ENCODE results near the gene LBR. TPM values are rescaled to one million over a fixed set of nuclear protein-coding genes. Genes with fewer than 3 reads are reported as not detected.
A peak's percentile ranks its signal among the peaks of the same experiment; 100 is the strongest.

The LBR gene
- total RNA-seq, 4 donors from 2014 or later, result 33.1 to 46.7 (median 36.8) TPM

GRCh38 chr1:225428881-225429455, 1.1 kb upstream of the LBR start:
- Histone ChIP-seq H3K4me1 (peaks cover 11 to 27% of the 10 kb centered on the region in 2 donors), H3K36me3 (no peaks in the 10 kb centered on the region), H3K27ac (peak overlapping the region; percentile 64 to 88 (median 80)), H3K27me3 (no peaks in the 10 kb centered on the region), H3K4me3 (replicated peaks in 1 of 3) (peak overlapping the region in 2 of 3 donors; percentile 21 to 88), H3K9me3 (no peaks in the 10 kb centered on the region)
- WGBS, 2 donors, result 22 to 28% methylated on average over 7 of the region's 7 CpGs
- intact Hi-C loops (cut with DNase I), result no loop called here
- no peak for TF ChIP-seq CTCF (IDR thresholded peaks at IDR 0.05)
- TF ChIP-seq POLR2A (IDR thresholded peaks at IDR 0.05), result no peak
- DNase-seq, result no peak

- H3K27ac ChIP-seq, result peak overlapping the region; percentile 64 to 88 (median 80)
- WGBS, 2 donors, result 0 to 1% methylated on average over 38 to 43 of the region's 81 CpGs
- H3K27me3 ChIP-seq, result no peaks in the 10 kb centered on the region
- intact Hi-C loops (cut with DNase I), result no loop called here
- H3K9me3 ChIP-seq, result no peaks in the 10 kb centered on the region
- no peak for TF ChIP-seq CTCF (IDR thresholded peaks at IDR 0.05)
- peak in 1 of 2 donors; percentile 91 for TF ChIP-seq POLR2A (IDR thresholded peaks at IDR 0.05)
- peak; percentile 90 to 92 for DNase-seq
- peaks cover 11 to 27% of the 10 kb centered on the region in 2 donors for H3K4me1 ChIP-seq
- H3K36me3 ChIP-seq, result no peaks in the 10 kb centered on the region
- H3K4me3 ChIP-seq (replicated peaks in 1 of 3), result peak overlapping the region; percentile 21 to 98 (median 88)
Observed at GRCh38 chr1:225428068-225428880, 436 bp upstream of the LBR start.

GRCh38 chr1:225426395-225427234, 1.2 kb downstream of the LBR start:
- Histone ChIP-seq H3K4me1 (peaks cover 11 to 27% of the 10 kb centered on the region in 2 donors), H3K27me3 (no peaks in the 10 kb centered on the region), H3K9me3 (no peaks in the 10 kb centered on the region), H3K4me3 (replicated peaks in 1 of 3) (peak overlapping the region; percentile 88 to 98 (median 96)), H3K27ac (peak overlapping the region in 2 of 3 donors; percentile 80 to 84), H3K36me3 (peaks cover 0 to 5% of the 10 kb centered on the region in 2 donors)
- TF ChIP-seq POLR2A (IDR thresholded peaks at IDR 0.05), result peak in 1 of 2 donors; percentile 17
- TF ChIP-seq CTCF (IDR thresholded peaks at IDR 0.05), result no peak
- peak; percentile 57 to 63 for DNase-seq
- intact Hi-C loops (cut with DNase I), result no loop called here
- WGBS, 2 donors, result 12 to 14% methylated on average over 33 to 36 of the region's 36 CpGs

GRCh38 chr1:225425201-225425786, 2.5 kb downstream of the LBR start:
- Histone ChIP-seq H3K27me3 (no peaks in the 10 kb centered on the region), H3K4me3 (replicated peaks in 1 of 3) (no peak overlapping the region), H3K4me1 (peaks cover 11 to 27% of the 10 kb centered on the region in 2 donors), H3K27ac (no peak overlapping the region), H3K9me3 (no peaks in the 10 kb centered on the region), H3K36me3 (peaks cover 0 to 5% of the 10 kb centered on the region in 2 donors)
- DNase-seq, result no peak
- WGBS, 2 donors, result 58 to 66% methylated on average over 5 of the region's 5 CpGs
- intact Hi-C loops (cut with DNase I), result no loop called here
- no peak for TF ChIP-seq CTCF (IDR thresholded peaks at IDR 0.05)
- no peak for TF ChIP-seq POLR2A (IDR thresholded peaks at IDR 0.05)

Measured in thyroid gland (tissue), 4 donors.